ENCODE data around the gene FZR1.

DNA sequence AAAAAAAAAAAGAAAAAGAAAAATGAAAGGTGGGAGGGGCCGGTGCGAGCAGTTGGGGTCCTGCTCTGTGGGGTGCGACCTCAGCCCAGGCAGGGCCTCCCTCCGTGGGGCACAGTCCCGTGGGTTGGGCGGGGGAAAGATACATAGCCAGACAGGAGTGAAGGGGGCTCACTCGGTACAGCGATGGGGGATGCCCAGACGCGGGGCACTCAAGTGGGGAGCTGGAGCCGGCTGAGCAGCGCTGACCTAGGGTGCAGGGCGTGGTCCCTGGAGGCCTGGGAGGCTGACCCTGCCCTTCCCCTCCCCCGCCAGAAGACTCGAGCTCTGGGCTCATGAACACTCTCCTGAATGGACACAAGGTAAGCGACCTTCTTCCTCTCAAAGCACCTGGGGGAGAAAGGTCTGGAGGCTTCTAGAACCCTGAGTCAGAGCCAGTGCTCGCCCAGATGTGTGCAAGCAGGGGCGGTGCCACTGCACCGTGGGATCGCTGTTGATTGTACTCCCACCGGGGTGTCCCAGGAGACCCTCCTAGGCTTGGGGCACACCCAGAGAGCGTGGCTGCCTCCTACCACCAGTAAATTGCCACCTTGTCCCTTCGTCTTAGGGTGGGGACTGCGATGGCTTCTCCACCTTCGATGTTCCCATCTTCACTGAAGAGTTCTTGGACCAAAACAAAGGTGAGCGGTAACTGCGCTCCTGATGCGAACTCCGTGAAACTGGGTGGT, 70.0 kb downstream of the FZR1 start:
- TF ChIP-seq CTCF (IDR thresholded peaks at IDR 0.05): no peak
- TF ChIP-seq ZFX (IDR thresholded peaks at IDR 0.05; ENCODE audit: borderline replicate concordance): no peak
